IMR-90 (cell line): Measurements from ENCODE around the gene RMC1. TPM values are rescaled to one million over a fixed set of nuclear protein-coding genes. Genes with fewer than 3 reads are reported as not detected.

Source experiments
- ATAC-seq: fragments of 200-7000 bp; cut with Tn5 transposase; 2 replicates; pipeline ENCODE4 v1.9.1; 2020; ENCODE audit warnings: low read depth, mild to moderate bottlenecking, moderate library complexity
- BruUV-seq: library from RNA; stranded (reverse); fragments of 400-500 nt; replicated peaks from 2 replicates; lab custom pipeline; 2021; lab: Mats Ljungman, UMichigan
- CTCF ChIA-PET: fragments of 300-600 bp; formaldehyde crosslinking; extraction: SDS; loops from one replicate; lab custom pipeline; 2021; ENCODE audit warnings: antibody characterized with exemption; lab: Yijun Ruan, JAX
- POLR2A ChIA-PET: fragments of 300-600 bp; sonication (Branson Sonifier 250); formaldehyde crosslinking; loops from one replicate; lab custom pipeline; 2022; ENCODE audit warnings: antibody characterized with exemption; ENCODE audit not compliant: unreplicated experiment; lab: Charles Lee
- DNase-seq: peaks from one replicate; pipeline ENCODE4 v3.0.0; 2013
- H2AFZ ChIP-seq: replicated peaks from 2 replicates; pipeline ENCODE3; 2013; ENCODE audit warnings: low read length, mild to moderate bottlenecking; ENCODE audit not compliant: poor library complexity
- H2AK5ac ChIP-seq: 2 replicates; pipeline ENCODE4 v1.6.1; 2013; ENCODE audit warnings: low read depth, low read length, inconsistent platforms
- H2AK9ac ChIP-seq: replicated peaks from 2 replicates; pipeline ENCODE3; 2013; ENCODE audit warnings: mild to moderate bottlenecking, low read depth, low read length, moderate library complexity; ENCODE audit not compliant: poor library complexity
- H2BK120ac ChIP-seq: 2 replicates; pipeline ENCODE4 v1.6.1; 2013; ENCODE audit warnings: low read depth, low read length, inconsistent platforms
- H2BK15ac ChIP-seq: 3 replicates; pipeline ENCODE4 v1.6.1; 2013; ENCODE audit warnings: low read depth, low read length, inconsistent platforms
- H2BK20ac ChIP-seq: 2 replicates; pipeline ENCODE4 v1.6.1; 2013; ENCODE audit warnings: low read depth, mild to moderate bottlenecking, inconsistent platforms, low read length, moderate library complexity
- H2BK5ac ChIP-seq: 2 replicates; pipeline ENCODE4 v1.6.1; 2013; ENCODE audit warnings: mild to moderate bottlenecking, low read depth, low read length, inconsistent platforms; ENCODE audit not compliant: poor library complexity, severe bottlenecking
- H3K14ac ChIP-seq: replicated peaks from 2 replicates; pipeline ENCODE4 v1.6.1; 2013; ENCODE audit warnings: low read depth, low read length, inconsistent platforms
- H3K18ac ChIP-seq: 2 replicates; pipeline ENCODE4 v1.6.1; 2013; ENCODE audit warnings: low read depth, low read length, control low read depth
- H3K23ac ChIP-seq: 2 replicates; pipeline ENCODE4 v1.6.1; 2013; ENCODE audit warnings: low read depth, low read length, inconsistent platforms
- H3K27ac ChIP-seq: 2 replicates; pipeline ENCODE4 v1.5.1; 2013; ENCODE audit warnings: mild to moderate bottlenecking, control low read depth, low read length; ENCODE audit not compliant: insufficient read depth
- H3K27me3 ChIP-seq: 2 replicates; pipeline ENCODE4 v1.6.1; 2013; ENCODE audit warnings: low read length; ENCODE audit not compliant: control insufficient read depth, insufficient read depth
- H3K36me3 ChIP-seq: 2 replicates; pipeline ENCODE4 v1.6.1; 2013; ENCODE audit warnings: low read length, mixed read lengths; ENCODE audit not compliant: control insufficient read depth, insufficient read depth
- H3K4ac ChIP-seq: 2 replicates; pipeline ENCODE4 v1.6.1; 2013; ENCODE audit warnings: low read depth, low read length, inconsistent platforms
- H3K4me1 ChIP-seq: 2 replicates; pipeline ENCODE4 v1.6.1; 2013; ENCODE audit warnings: low read length, mixed read lengths; ENCODE audit not compliant: control insufficient read depth, insufficient read depth
- H3K4me2 ChIP-seq: 2 replicates; pipeline ENCODE4 v1.6.1; 2013; ENCODE audit warnings: low read depth, mild to moderate bottlenecking, control low read depth, low read length, moderate library complexity
- H3K4me3 ChIP-seq: 2 replicates; pipeline ENCODE4 v1.5.1; 2013; ENCODE audit warnings: low read depth, mild to moderate bottlenecking, control low read depth, low read length, moderate library complexity; ENCODE audit not compliant: insufficient read depth
- H3K56ac ChIP-seq: 2 replicates; pipeline ENCODE4 v1.6.1; 2013; ENCODE audit warnings: low read length, inconsistent platforms; ENCODE audit not compliant: insufficient read depth; ENCODE audit errors: extremely low read depth
- H3K79me1 ChIP-seq, 2 experiments: 2 replicates each; pipeline ENCODE4 v1.6.1; 2013; ENCODE audit warnings: low read length in 2 of 2, inconsistent platforms in 1 of 2, low read depth in 1 of 2
- H3K9ac ChIP-seq: 2 replicates; pipeline ENCODE4 v1.6.1; 2013; ENCODE audit warnings: low read depth, low read length, control low read depth
- H3K9me1 ChIP-seq: 2 replicates; pipeline ENCODE4 v1.6.1; 2013; ENCODE audit warnings: low read length, inconsistent platforms; ENCODE audit not compliant: insufficient read depth
- H3K9me3 ChIP-seq: 2 replicates; pipeline ENCODE4 v1.6.1; 2013; ENCODE audit warnings: low read length; ENCODE audit not compliant: control insufficient read depth, insufficient read depth
- H4K20me1 ChIP-seq: 2 replicates; pipeline ENCODE4 v1.6.1; 2013; ENCODE audit warnings: low read length, inconsistent platforms; ENCODE audit not compliant: insufficient read depth
- H4K5ac ChIP-seq: 2 replicates; pipeline ENCODE4 v1.6.1; 2013; ENCODE audit warnings: mild to moderate bottlenecking, low read depth, low read length, control low read depth
- H4K8ac ChIP-seq, 2 experiments: 2 replicates each; pipeline ENCODE4 v1.6.1; 2013; ENCODE audit warnings: low read depth in 2 of 2, low read length in 2 of 2, control low read depth in 1 of 2, inconsistent platforms in 1 of 2
- H4K91ac ChIP-seq: 2 replicates; pipeline ENCODE4 v1.6.1; 2013; ENCODE audit warnings: low read depth, low read length, inconsistent platforms; ENCODE audit not compliant: insufficient read depth
- BHLHE40 ChIP-seq: fragments of 150-350 bp; IDR thresholded peaks from 2 replicates; pipeline ENCODE4 v1.6.1; 2016; ENCODE audit warnings: mild to moderate bottlenecking, low read depth, low read length
- WGBS, 2 experiments: methylation state at CpG; one replicate each; pipeline versions ENCODE4 v1.1.5 to v1.1.7; 2013; ENCODE audit warnings: missing lambda C conversion rate in 2 of 2; ENCODE audit not compliant: insufficient read length in 1 of 2; ENCODE audit errors: extremely low coverage in 2 of 2; 5-methylcytosine and 5-hydroxymethylcytosine counted together
- dilution Hi-C: fragments of 300-500 bp; cut with HindIII; formaldehyde crosslinking; loops from one replicate; pipeline ENCODE4 v1.14.3; 2018; ENCODE audit warnings: low sequenced_read_pairs; ENCODE audit not compliant: unreplicated experiment
- in situ Hi-C: fragments of 300-500 bp; cut with MboI; formaldehyde crosslinking; loops from 3 replicates; pipeline ENCODE4 v1.14.3; 2019; ENCODE audit warnings: low sequenced_read_pairs, inconsistent platforms, mixed read lengths
- intact Hi-C: fragments of 100-400 bp; cut with micrococcal nuclease; formaldehyde crosslinking; loops from 2 replicates; pipeline ENCODE4 v1.10.0; 2022
- polyA plus RNA-seq, 3 experiments: library from polyadenylated mRNA; depleted of rRNA; stranded (reverse); fragments of >200 nt; gene quantifications; 2 replicates each; pipeline ENCODE4 v1.2.3, GENCODE V29; 2012; ENCODE audit warnings: low replicate concordance in 1 of 3
- total RNA-seq: library from RNA; depleted of rRNA; stranded (reverse); fragments of >200 nt; gene quantifications from 2 replicates; pipeline ENCODE4 v1.2.3, GENCODE V29; 2012

The RMC1 gene
- total and polyA plus RNA-seq, 2 of the 4 experiments (the other 2 are of a cell fraction): 14.2 to 18.0 TPM

DNA sequence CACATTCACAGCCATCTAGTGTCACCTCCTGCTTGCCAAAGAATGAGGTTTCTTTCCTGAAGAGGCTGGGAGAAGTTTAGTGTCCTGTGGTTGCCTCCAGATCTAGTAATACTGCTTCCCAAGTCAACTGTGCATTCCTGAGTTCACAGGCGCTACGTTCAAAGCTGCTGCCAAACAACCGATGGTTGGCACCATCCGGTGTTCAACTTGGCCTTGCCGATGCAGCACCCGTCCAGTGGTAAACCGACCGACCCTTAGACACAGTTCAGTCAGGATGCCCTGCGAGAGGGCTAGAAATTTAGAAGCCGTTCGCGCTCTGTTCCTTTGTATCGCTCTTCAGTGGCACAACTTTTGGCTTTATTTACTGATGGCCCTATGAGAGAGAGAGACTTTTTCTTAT is 28.6 kb downstream of the RMC1 start:
- Histone ChIP-seq H3K4me2 (no peak overlapping the region), H3K23ac (no peak overlapping the region), H2BK120ac (no peak overlapping the region), H3K27me3 (no peaks in the 10 kb centered on the region), H3K9me3 (no peaks in the 10 kb centered on the region), H2AFZ (no peak overlapping the region), H3K9ac (no peak overlapping the region), H4K5ac (no peak overlapping the region), H2AK9ac (no peak overlapping the region), H3K14ac (no peak overlapping the region), H3K36me3 (peaks cover 76% of the 10 kb centered on the region), H3K27ac (no peak overlapping the region), H3K4me1 (peaks cover 2% of the 10 kb centered on the region; the same call in 1 of the 2 replicates), H3K4ac (no peak overlapping the region), H2BK5ac (no peak overlapping the region), H2AK5ac (no peak overlapping the region), H3K56ac (no peak overlapping the region), H3K9me1 (peaks cover 17% of the 10 kb centered on the region), H3K4me3 (no peak overlapping the region), H3K79me1 (peaks cover 0 to 20% of the 10 kb centered on the region in 2 experiments; a peak in 2 of 4 replicates), H4K20me1 (peaks cover 10% of the 10 kb centered on the region; the same call in 1 of the 2 replicates), H2BK15ac (no peak overlapping the region), H2BK20ac (no peak overlapping the region), H4K91ac (no peak overlapping the region), H3K18ac (no peak overlapping the region), H4K8ac (no peak overlapping the region)
- ATAC-seq (no peak), DNase-seq (no peak)
- POLR2A ChIA-PET: no interaction called here
- WGBS, 2 experiments: 93% methylated on average over 6 of the region's 13 CpGs; no CpG with 5 or more reads in 1 of the 2 experiments
- dilution Hi-C loops: no loop called here
- no TSS peak for BruUV-seq
- in situ Hi-C loops: no loop called here
- intact Hi-C loops: no loop called here
- CTCF ChIA-PET: no interaction called here
- TF ChIP-seq BHLHE40: no peak
